Prostate gland (tissue), 2 donors: ENCODE measurements around the gene ZSCAN10. TPM values are rescaled to one million over a fixed set of nuclear protein-coding genes. Genes with fewer than 3 reads are reported as not detected.

Experiments used
- DNase-seq: peaks from one replicate; pipeline ENCODE4 v3.0.0-alpha.2; 2019; ENCODE audit warnings: low spot score
- H3K27ac ChIP-seq, 2 donors: fragments of 200-600 bp; sonication (generic); 2 replicates each; pipeline ENCODE4 v1.5.1; 2017 to 2019
- H3K27me3 ChIP-seq: fragments of 200-600 bp; sonication (generic); replicated peaks from 2 replicates; pipeline ENCODE4 v1.5.1; 2019; ENCODE audit not compliant: insufficient read depth
- H3K36me3 ChIP-seq, 2 donors: fragments of 200-600 bp; sonication (generic); 1 replicate in 1 of 2; 2 replicates in 1 of 2; pipeline versions ENCODE4 v1.5.1 to v1.8.1; 2017 to 2019
- H3K4me1 ChIP-seq: fragments of 200-600 bp; sonication (generic); replicated peaks from 2 replicates; pipeline ENCODE4 v1.5.1; 2019
- H3K4me3 ChIP-seq, 2 donors: fragments of 200-600 bp; sonication (generic); 2 replicates each; pipeline ENCODE4 v1.5.1; 2017 to 2019
- H3K9me3 ChIP-seq: fragments of 200-600 bp; sonication (generic); 2 replicates; pipeline ENCODE4 v1.5.1; 2017
- POLR2A ChIP-seq: fragments of 450-650 bp; IDR thresholded peaks from one replicate; pipeline ENCODE4 v1.6.1; 2016; ENCODE audit warnings: antibody characterized with exemption, mild to moderate bottlenecking
- POLR2AphosphoS5 ChIP-seq: sonication (generic); formaldehyde crosslinking; IDR thresholded peaks from one replicate; pipeline ENCODE4 v1.6.1; 2017; ENCODE audit warnings: antibody characterized with exemption
- WGBS: methylation state at CpG from one replicate; pipeline ENCODE4 v1.1.5; 2018; 5-methylcytosine and 5-hydroxymethylcytosine counted together
- intact Hi-C: fragments of 100-400 bp; cut with DNase I; formaldehyde crosslinking; loops from one replicate; pipeline ENCODE4 v1.14.2; 2022
- total RNA-seq, 2 donors: library from RNA; depleted of rRNA; stranded (reverse); fragments of >200 nt; gene quantifications; one replicate each; pipeline ENCODE4 v1.1.0, GENCODE V29; 2016
- TF ChIP-seq, protein P1 (sequence below), 4 experiments: fragments of 200-600 bp in 2 of 4; fragments of 450-650 bp in 2 of 4; sonication (generic) in 2 of 4; IDR thresholded peaks; 1 replicate in 3 of 4; 2 replicates in 1 of 4; pipeline ENCODE4 v1.5.1; 2016 to 2019; ENCODE audit warnings: antibody characterized with exemption in 4 of 4, mild to moderate bottlenecking in 2 of 4, moderate library complexity in 2 of 4

The ZSCAN10 gene
- total RNA-seq, 2 donors from 2014 or later, result 0.57 TPM; not detected in 1

DNA sequence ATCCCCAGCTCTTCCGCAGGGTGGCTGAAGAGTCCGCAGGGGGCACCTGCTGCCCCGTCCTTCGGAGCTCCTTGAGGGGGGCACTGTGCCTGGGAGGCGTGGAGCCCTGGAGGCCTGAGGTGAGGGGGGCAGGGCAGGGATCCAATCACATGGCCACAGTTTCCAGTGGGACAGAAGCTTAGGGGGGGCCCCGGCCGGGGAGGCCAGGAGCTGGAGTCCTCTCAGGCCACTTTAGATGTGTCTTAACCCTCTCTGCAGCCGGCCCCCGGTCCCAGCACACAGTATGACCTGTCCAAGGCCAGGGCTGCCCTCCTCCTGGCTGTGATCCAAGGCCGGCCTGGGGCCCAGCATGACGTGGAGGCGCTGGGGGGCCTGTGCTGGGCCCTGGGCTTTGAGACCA is 46.6 kb upstream of the ZSCAN10 start:
- no peak for TF ChIP-seq POLR2AphosphoS5
- TF ChIP-seq, protein P1, sequence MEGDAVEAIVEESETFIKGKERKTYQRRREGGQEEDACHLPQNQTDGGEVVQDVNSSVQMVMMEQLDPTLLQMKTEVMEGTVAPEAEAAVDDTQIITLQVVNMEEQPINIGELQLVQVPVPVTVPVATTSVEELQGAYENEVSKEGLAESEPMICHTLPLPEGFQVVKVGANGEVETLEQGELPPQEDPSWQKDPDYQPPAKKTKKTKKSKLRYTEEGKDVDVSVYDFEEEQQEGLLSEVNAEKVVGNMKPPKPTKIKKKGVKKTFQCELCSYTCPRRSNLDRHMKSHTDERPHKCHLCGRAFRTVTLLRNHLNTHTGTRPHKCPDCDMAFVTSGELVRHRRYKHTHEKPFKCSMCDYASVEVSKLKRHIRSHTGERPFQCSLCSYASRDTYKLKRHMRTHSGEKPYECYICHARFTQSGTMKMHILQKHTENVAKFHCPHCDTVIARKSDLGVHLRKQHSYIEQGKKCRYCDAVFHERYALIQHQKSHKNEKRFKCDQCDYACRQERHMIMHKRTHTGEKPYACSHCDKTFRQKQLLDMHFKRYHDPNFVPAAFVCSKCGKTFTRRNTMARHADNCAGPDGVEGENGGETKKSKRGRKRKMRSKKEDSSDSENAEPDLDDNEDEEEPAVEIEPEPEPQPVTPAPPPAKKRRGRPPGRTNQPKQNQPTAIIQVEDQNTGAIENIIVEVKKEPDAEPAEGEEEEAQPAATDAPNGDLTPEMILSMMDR (IDR thresholded peaks at IDR 0.05), result no peak
- no peak for TF ChIP-seq POLR2A
- Histone ChIP-seq H3K9me3 (no peaks in the 10 kb centered on the region), H3K4me1 (peaks cover 6% of the 10 kb centered on the region), H3K27ac (no peak overlapping the region), H3K4me3 (no peak overlapping the region), H3K27me3 (no peaks in the 10 kb centered on the region), H3K36me3 (no peaks in the 10 kb centered on the region)
- WGBS, result 88% methylated on average over 12 of the region's 12 CpGs
- intact Hi-C loops, result no loop called here
- DNase-seq, result no peak

DNA sequence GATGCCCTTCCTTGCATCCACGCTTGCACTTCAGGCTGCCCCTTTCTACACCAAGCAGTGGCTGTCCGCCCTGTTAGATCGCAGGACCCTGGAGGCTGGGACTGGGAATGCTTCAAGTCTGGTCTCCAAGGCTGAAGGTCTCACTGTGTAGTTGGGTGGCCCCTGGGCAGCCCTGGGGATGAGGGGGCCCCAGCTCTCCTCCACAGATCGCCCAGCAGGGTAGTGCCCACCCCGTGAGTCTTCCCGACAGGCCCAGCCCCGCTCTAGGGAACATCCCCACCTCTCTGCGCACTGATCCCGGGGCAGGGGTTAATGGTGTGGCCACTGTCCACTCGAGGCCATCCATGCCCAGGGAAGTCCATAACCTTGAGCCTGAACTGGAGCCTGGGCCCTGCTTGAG is 46.1 kb upstream of the ZSCAN10 start:
- H3K27me3 ChIP-seq, result no peaks in the 10 kb centered on the region
- H3K27ac ChIP-seq, result no peak overlapping the region
- H3K9me3 ChIP-seq, result no peaks in the 10 kb centered on the region
- TF ChIP-seq POLR2A, result no peak
- TF ChIP-seq, protein P1 (IDR thresholded peaks at IDR 0.05), result no peak
- no peak for TF ChIP-seq POLR2AphosphoS5
- no peak for DNase-seq
- intact Hi-C loops, result no loop called here
- WGBS, result 79% methylated on average over 7 of the region's 10 CpGs
- no peaks in the 10 kb centered on the region for H3K36me3 ChIP-seq
- H3K4me3 ChIP-seq, result no peak overlapping the region
- peaks cover 6% of the 10 kb centered on the region for H3K4me1 ChIP-seq

DNA sequence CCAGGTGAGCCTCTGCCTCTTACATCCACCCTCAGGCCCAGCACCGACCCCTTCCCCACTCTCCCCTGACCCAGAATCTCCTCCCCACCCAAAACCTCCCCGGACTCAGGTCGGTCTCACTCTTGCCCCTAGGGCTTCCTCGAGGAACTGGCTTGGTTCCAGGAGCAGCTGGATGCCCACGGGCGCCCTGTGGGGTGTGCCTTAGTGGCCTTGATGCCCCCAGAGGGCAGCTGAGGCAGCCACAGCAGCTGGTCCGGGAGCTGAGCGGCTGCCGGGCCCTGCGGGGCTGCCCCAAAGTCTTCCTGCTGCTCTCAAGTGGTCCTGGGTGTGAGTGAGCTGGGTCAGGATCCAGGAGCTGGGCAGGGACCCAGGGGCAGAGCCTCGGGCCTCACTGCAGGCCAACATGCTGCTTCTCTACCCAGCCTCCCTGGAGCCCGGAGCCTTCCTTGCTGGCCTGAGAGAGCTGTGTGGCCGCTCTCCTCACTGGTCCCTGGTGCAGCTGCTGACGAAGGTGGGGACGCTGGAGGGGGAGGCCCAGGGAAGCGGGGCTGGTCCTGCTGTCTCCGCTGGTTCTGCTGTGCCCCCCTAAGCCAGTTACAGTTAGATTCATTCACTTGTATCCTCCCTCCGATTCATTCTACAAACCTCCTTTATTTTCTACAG is 45.4 kb upstream of the ZSCAN10 start:
- TF ChIP-seq, protein P1 (IDR thresholded peaks at IDR 0.05), result no peak
- TF ChIP-seq POLR2AphosphoS5, result no peak
- no peak for TF ChIP-seq POLR2A
- peaks cover 3% of the 10 kb centered on the region for H3K4me1 ChIP-seq
- 69% methylated on average over 18 of the region's 18 CpGs for WGBS

DNA sequence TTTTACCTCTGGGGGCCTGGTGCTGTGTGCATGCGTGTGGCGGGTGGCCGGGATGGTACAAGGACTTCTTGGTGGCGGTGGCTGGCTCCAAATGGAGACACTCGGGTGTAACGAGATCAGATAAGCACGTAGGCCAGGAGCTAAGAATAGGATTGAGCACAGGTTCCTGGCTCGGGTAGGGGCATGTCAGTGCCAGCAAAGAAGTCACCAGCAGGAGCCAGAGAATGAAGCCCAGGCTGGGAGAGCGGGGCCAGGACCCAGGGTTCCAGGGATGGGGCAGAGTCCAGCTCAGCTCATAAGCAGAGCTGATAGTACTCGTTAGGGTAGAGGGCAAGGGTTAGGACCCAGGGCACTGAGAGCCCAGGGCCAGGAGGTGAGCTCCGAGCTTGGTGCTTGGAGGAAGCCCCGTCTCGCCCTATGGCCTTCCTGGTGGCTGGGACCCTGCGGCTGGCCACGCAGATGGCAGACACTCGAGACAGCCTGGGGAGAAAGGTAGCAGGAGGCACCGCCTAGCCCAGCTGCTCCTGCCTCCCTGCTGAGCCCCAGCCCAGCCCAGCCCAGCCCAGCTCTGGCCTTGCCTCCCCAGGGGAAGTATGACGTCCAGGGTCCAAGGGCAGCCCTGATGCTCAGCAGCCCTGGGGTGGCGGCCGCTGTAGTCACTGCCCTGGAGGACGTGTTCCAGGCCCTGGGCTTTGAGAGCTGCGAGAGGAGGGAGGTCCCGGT is 44.7 kb upstream of the ZSCAN10 start:
- WGBS, result 76% methylated on average over 23 of the region's 23 CpGs
- Histone ChIP-seq H3K27me3 (no peaks in the 10 kb centered on the region), H3K4me1 (no peaks in the 10 kb centered on the region), H3K4me3 (no peak overlapping the region), H3K36me3 (no peaks in the 10 kb centered on the region), H3K27ac (no peak overlapping the region), H3K9me3 (no peaks in the 10 kb centered on the region)
- DNase-seq, result no peak
- TF ChIP-seq, protein P1 (IDR thresholded peaks at IDR 0.05), result no peak
- TF ChIP-seq POLR2A, result no peak
- no peak for TF ChIP-seq POLR2AphosphoS5
- intact Hi-C loops, result no loop called here

More for the DNA sequence above, 45.4 kb upstream of the ZSCAN10 start:
- intact Hi-C loops, result no loop called here
- Histone ChIP-seq H3K4me3 (no peak overlapping the region), H3K27me3 (no peaks in the 10 kb centered on the region), H3K9me3 (no peaks in the 10 kb centered on the region), H3K36me3 (no peaks in the 10 kb centered on the region), H3K27ac (no peak overlapping the region)
- DNase-seq, result no peak

DNA sequence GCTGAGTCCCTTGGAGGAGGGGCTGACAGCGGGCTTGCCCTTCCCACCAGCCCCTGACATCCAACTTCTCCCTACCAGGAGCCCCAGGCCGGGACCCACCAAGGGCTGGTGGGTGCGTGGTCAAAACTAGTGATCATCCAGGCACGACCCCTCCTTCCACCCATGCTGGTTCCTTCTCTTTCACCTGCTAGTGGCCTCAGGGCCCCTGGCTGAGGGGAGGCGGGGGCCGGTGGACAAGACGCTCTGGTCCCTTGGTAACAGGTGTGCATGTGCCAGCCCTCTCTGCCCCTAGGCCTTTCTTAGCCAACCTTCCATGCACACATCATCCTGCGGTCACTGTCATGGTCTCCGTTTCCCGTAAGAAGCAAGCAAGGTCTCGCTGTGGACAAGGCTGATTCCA is 44.1 kb upstream of the ZSCAN10 start:
- Histone ChIP-seq H3K36me3 (no peaks in the 10 kb centered on the region), H3K4me1 (no peaks in the 10 kb centered on the region), H3K27ac (no peak overlapping the region), H3K9me3 (no peaks in the 10 kb centered on the region), H3K27me3 (no peaks in the 10 kb centered on the region), H3K4me3 (no peak overlapping the region)
- WGBS, result 90% methylated on average over 11 of the region's 11 CpGs
- intact Hi-C loops, result no loop called here
- no peak for DNase-seq
- no peak for TF ChIP-seq POLR2AphosphoS5
- no peak for TF ChIP-seq POLR2A
- TF ChIP-seq, protein P1 (IDR thresholded peaks at IDR 0.05), result no peak
